Measurements from ENCODE around the gene CNTNAP5. TPM values are rescaled to one million over a fixed set of nuclear protein-coding genes. Genes with fewer than 3 reads are reported as not detected.

The CNTNAP5 gene
- total RNA-seq, 1 donor from 2014 or later, result not detected

DNA sequence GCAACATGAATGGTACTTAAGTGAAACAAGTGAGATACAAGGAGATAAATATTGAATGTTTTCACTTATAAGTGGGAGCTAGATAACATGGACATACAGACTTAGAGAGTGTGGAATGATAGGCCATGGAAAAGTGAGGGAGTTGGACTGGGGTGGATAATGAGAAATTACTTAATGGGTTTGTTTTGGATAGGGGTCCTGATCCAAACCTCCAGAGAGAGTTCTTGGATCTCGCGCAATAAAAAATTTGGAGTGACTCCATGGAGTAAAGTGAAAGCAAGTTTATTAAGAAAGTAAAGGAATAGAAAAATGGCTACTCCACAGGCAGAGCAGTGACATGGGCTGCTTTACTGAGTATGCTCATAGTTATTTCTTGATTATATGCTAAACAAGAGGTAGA lies 508.9 kb downstream of the CNTNAP5 start:
- ATAC-seq (no peak), DNase-seq (no peak)
- H3K27ac ChIP-seq, result no peak overlapping the region
- H3K36me3 ChIP-seq, result no peaks in the 10 kb centered on the region
- H3K9me3 ChIP-seq, result no peaks in the 10 kb centered on the region
- no peaks in the 10 kb centered on the region for H3K27me3 ChIP-seq (ENCODE audit: low read depth)
- TF ChIP-seq, protein P1, sequence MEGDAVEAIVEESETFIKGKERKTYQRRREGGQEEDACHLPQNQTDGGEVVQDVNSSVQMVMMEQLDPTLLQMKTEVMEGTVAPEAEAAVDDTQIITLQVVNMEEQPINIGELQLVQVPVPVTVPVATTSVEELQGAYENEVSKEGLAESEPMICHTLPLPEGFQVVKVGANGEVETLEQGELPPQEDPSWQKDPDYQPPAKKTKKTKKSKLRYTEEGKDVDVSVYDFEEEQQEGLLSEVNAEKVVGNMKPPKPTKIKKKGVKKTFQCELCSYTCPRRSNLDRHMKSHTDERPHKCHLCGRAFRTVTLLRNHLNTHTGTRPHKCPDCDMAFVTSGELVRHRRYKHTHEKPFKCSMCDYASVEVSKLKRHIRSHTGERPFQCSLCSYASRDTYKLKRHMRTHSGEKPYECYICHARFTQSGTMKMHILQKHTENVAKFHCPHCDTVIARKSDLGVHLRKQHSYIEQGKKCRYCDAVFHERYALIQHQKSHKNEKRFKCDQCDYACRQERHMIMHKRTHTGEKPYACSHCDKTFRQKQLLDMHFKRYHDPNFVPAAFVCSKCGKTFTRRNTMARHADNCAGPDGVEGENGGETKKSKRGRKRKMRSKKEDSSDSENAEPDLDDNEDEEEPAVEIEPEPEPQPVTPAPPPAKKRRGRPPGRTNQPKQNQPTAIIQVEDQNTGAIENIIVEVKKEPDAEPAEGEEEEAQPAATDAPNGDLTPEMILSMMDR (IDR thresholded peaks at IDR 0.05), result no peak
- H3K4me3 ChIP-seq, result no peak overlapping the region
- H3K4me1 ChIP-seq, result no peaks in the 10 kb centered on the region
- intact Hi-C loops (cut with DNase I), result no loop called here

DNA sequence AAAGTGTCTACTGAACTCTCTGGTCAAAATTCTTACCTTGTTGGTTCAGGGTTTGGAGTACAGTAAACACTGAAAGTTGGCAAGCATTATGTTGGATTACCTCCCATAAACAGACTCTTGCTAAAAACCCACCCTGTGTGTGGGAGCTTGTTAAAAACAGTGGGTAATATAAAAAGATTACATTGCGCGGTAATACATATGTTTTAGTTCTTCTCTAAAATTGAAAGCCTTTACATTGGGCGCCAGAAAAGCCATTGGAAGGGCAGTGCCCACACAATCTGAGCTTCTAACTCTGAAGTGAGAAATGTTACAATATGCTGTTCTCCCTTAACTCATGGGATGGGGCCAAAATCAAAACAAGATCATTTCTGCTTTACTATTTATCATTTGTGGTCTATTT lies 510.7 kb downstream of the CNTNAP5 start:
- no peaks in the 10 kb centered on the region for H3K27me3 ChIP-seq (ENCODE audit: low read depth)

GRCh38 chr2:124536591-124536990 lies 511.5 kb downstream of the CNTNAP5 start:
- intact Hi-C loops (cut with DNase I), result no loop called here
- no peaks in the 10 kb centered on the region for H3K9me3 ChIP-seq
- no peak overlapping the region for H3K27ac ChIP-seq
- H3K27me3 ChIP-seq (ENCODE audit: low read depth), result no peaks in the 10 kb centered on the region
- TF ChIP-seq, protein P1 (IDR thresholded peaks at IDR 0.05), result no peak
- H3K4me3 ChIP-seq, result no peak overlapping the region
- H3K36me3 ChIP-seq, result no peaks in the 10 kb centered on the region
- ATAC-seq (peak in 1 of 2 donors; percentile 23), DNase-seq (no peak)
- no peaks in the 10 kb centered on the region for H3K4me1 ChIP-seq

More for the DNA sequence above, 510.7 kb downstream of the CNTNAP5 start:
- H3K9me3 ChIP-seq, result no peaks in the 10 kb centered on the region
- TF ChIP-seq, protein P1 (IDR thresholded peaks at IDR 0.05), result no peak
- no peak overlapping the region for H3K4me3 ChIP-seq
- no peaks in the 10 kb centered on the region for H3K36me3 ChIP-seq
- no peak for DNase-seq
- no peak overlapping the region for H3K27ac ChIP-seq
- intact Hi-C loops (cut with DNase I), result no loop called here
- no peak for ATAC-seq
- H3K4me1 ChIP-seq, result no peaks in the 10 kb centered on the region

DNA sequence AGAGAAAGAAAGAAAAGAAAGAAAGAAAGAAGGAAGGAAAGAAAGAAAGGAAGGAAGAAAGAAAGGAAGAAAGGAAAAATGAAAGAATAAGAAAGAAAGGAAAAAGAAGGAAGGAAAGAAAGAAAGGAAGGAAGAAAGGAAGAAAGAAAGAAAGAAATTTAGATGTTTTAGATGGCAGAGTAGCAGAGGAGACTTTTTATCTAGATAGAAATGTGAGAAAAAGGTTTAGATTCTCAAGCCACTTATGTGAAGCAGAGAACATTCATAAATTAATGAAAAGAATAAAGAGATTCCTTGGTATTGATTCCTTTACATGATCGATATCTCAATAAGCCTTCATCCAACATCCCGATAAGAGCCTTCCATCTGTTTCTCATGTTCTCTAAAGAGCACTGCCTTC lies 513.5 kb downstream of the CNTNAP5 start:
- TF ChIP-seq, protein P1 (IDR thresholded peaks at IDR 0.05), result no peak
- intact Hi-C loops (cut with DNase I), result no loop called here
- ATAC-seq, result no peak

GRCh38 chr2:124540805-124541204 lies 515.7 kb downstream of the CNTNAP5 start:
- Histone ChIP-seq H3K9me3 (no peaks in the 10 kb centered on the region), H3K4me3 (no peak overlapping the region), H3K27ac (no peak overlapping the region), H3K27me3 (ENCODE audit: low read depth) (no peaks in the 10 kb centered on the region), H3K36me3 (no peaks in the 10 kb centered on the region), H3K4me1 (no peaks in the 10 kb centered on the region)
- no peak for ATAC-seq
- DNase-seq, result no peak
- intact Hi-C loops (cut with DNase I), result no loop called here
- TF ChIP-seq, protein P1 (IDR thresholded peaks at IDR 0.05), result no peak

More for the DNA sequence above, 513.5 kb downstream of the CNTNAP5 start:
- no peaks in the 10 kb centered on the region for H3K4me1 ChIP-seq
- H3K27me3 ChIP-seq (ENCODE audit: low read depth), result no peaks in the 10 kb centered on the region
- H3K36me3 ChIP-seq, result no peaks in the 10 kb centered on the region
- H3K27ac ChIP-seq, result no peak overlapping the region
- no peak overlapping the region for H3K4me3 ChIP-seq
- H3K9me3 ChIP-seq, result no peaks in the 10 kb centered on the region
- no peak for DNase-seq
